H9 (cell line): ENCODE measurements around the gene TPM2. TPM values are rescaled to one million over a fixed set of nuclear protein-coding genes. Genes with fewer than 3 reads are reported as not detected.
"Not testable (repeated sequence)": the region's sequence is repeated elsewhere in the genome, so short reads cannot be mapped to it uniquely, and the experiment has no call there.

Experiments used
- DNase-seq: peaks from one replicate; pipeline ENCODE4 v3.0.0-alpha.2; 2017
- H2AFZ ChIP-seq: one replicate; pipeline ENCODE4 v1.6.1; 2013; ENCODE audit warnings: mild to moderate bottlenecking, low read length, control low read depth, moderate library complexity
- H2AK5ac ChIP-seq: 2 replicates; pipeline ENCODE4 v1.6.1; 2013; ENCODE audit warnings: low read length, control low read depth, mixed read lengths; ENCODE audit not compliant: insufficient read length
- H2BK120ac ChIP-seq: one replicate; pipeline ENCODE4 v1.6.1; 2013; ENCODE audit warnings: low read depth, mild to moderate bottlenecking, low read length, control low read depth, inconsistent platforms; ENCODE audit not compliant: poor library complexity, severe bottlenecking
- H2BK12ac ChIP-seq: 2 replicates; pipeline ENCODE4 v1.6.1; 2013; ENCODE audit warnings: low read length, control low read depth, mixed read lengths, low read depth; ENCODE audit not compliant: insufficient read length
- H2BK15ac ChIP-seq: 2 replicates; pipeline ENCODE4 v1.6.1; 2013; ENCODE audit warnings: low read depth, low read length, control low read depth
- H2BK20ac ChIP-seq: one replicate; pipeline ENCODE4 v1.6.1; 2013; ENCODE audit warnings: low read depth, mild to moderate bottlenecking, low read length, control low read depth, inconsistent platforms; ENCODE audit not compliant: poor library complexity, severe bottlenecking
- H2BK5ac ChIP-seq: 2 replicates; pipeline ENCODE4 v1.6.1; 2013; ENCODE audit warnings: low read length, control low read depth, mixed read lengths; ENCODE audit not compliant: insufficient read length
- H3K14ac ChIP-seq: 2 replicates; pipeline ENCODE4 v1.6.1; 2013; ENCODE audit warnings: low read length, control low read depth; ENCODE audit not compliant: insufficient read depth
- H3K18ac ChIP-seq: 2 replicates; pipeline ENCODE4 v1.6.1; 2013; ENCODE audit warnings: low read depth, mild to moderate bottlenecking, mixed read lengths, low read length, control low read depth; ENCODE audit not compliant: insufficient read length
- H3K23ac ChIP-seq: 2 replicates; pipeline ENCODE4 v1.6.1; 2013; ENCODE audit warnings: low read length, control low read depth, mixed read lengths, low read depth; ENCODE audit not compliant: insufficient read length
- H3K23me2 ChIP-seq: 2 replicates; pipeline ENCODE4 v1.6.1; 2013; ENCODE audit warnings: low read depth, mild to moderate bottlenecking, mixed read lengths, low read length, control low read depth; ENCODE audit not compliant: insufficient read length, poor library complexity, severe bottlenecking
- H3K27ac ChIP-seq: 2 replicates; pipeline ENCODE4 v1.5.1; 2013; ENCODE audit warnings: low read length, control low read depth, mixed read lengths, low read depth; ENCODE audit not compliant: insufficient read length
- H3K27me3 ChIP-seq: 2 replicates; pipeline ENCODE4 v1.6.1; 2013; ENCODE audit warnings: low read length, control low read depth, inconsistent platforms; ENCODE audit not compliant: insufficient read depth
- H3K4ac ChIP-seq: 2 replicates; pipeline ENCODE4 v1.6.1; 2013; ENCODE audit warnings: low read depth, mild to moderate bottlenecking, control low read depth, inconsistent platforms, low read length, moderate library complexity
- H3K4me1 ChIP-seq: 2 replicates; pipeline ENCODE4 v1.6.1; 2013; ENCODE audit warnings: low read length, control low read depth, inconsistent platforms; ENCODE audit not compliant: insufficient read depth
- H3K4me2 ChIP-seq: 2 replicates; pipeline ENCODE4 v1.6.1; 2013; ENCODE audit warnings: low read length, control low read depth, mixed read lengths; ENCODE audit not compliant: insufficient read length, insufficient read depth
- H3K56ac ChIP-seq: 2 replicates; pipeline ENCODE4 v1.6.1; 2013; ENCODE audit warnings: low read depth, mild to moderate bottlenecking, mixed read lengths, low read length, control low read depth; ENCODE audit not compliant: insufficient read length
- H3K79me1 ChIP-seq: 2 replicates; pipeline ENCODE4 v1.6.1; 2013; ENCODE audit warnings: low read depth, mild to moderate bottlenecking, moderate library complexity, low read length, control low read depth, inconsistent platforms; ENCODE audit not compliant: insufficient read depth, poor library complexity, severe bottlenecking
- H3K79me2 ChIP-seq: 2 replicates; pipeline ENCODE4 v1.6.1; 2013; ENCODE audit warnings: low read length, control low read depth, inconsistent platforms; ENCODE audit not compliant: insufficient read depth
- H3K9ac ChIP-seq: 2 replicates; pipeline ENCODE4 v1.6.1; 2013; ENCODE audit warnings: low read length, control low read depth, mixed read lengths; ENCODE audit not compliant: insufficient read length; ENCODE audit errors: extremely low read depth
- H3K9me3 ChIP-seq: one replicate; pipeline ENCODE4 v1.6.1; 2013; ENCODE audit warnings: low read depth, low read length, inconsistent platforms; ENCODE audit not compliant: control insufficient read depth
- H3T11ph ChIP-seq: one replicate; pipeline ENCODE4 v1.6.1; 2013; ENCODE audit warnings: mild to moderate bottlenecking, low read length, control low read depth, inconsistent platforms
- H4K20me1 ChIP-seq: one replicate; pipeline ENCODE4 v1.6.1; 2013; ENCODE audit not compliant: control insufficient read depth, insufficient read length, insufficient read depth
- H4K5ac ChIP-seq: 2 replicates; pipeline ENCODE4 v1.6.1; 2013; ENCODE audit warnings: low read depth, mild to moderate bottlenecking, mixed read lengths, low read length, control low read depth; ENCODE audit not compliant: insufficient read length
- H4K8ac ChIP-seq: replicated peaks from 2 replicates; pipeline ENCODE4 v1.6.1; 2013; ENCODE audit warnings: low read length, control low read depth, mixed read lengths, low read depth; ENCODE audit not compliant: insufficient read length
- H4K91ac ChIP-seq: 2 replicates; pipeline ENCODE4 v1.6.1; 2013; ENCODE audit warnings: low read depth, mild to moderate bottlenecking, moderate library complexity, mixed read lengths, low read length, control low read depth; ENCODE audit not compliant: insufficient read length
- H3K27ac Mint-ChIP-seq, 3 experiments: 2 replicates in 2 of 3; 3 replicates in 1 of 3; pipeline ENCODE4 v1.8.0; 2020 to 2021; ENCODE audit warnings: mixed read lengths in 3 of 3, mild to moderate bottlenecking in 1 of 3, moderate library complexity in 1 of 3
- H3K27me3 Mint-ChIP-seq: 2 replicates; pipeline ENCODE4 v1.8.0; 2021; ENCODE audit warnings: low read depth, mild to moderate bottlenecking, moderate library complexity, mixed read lengths
- H3K36me3 Mint-ChIP-seq, 3 experiments: 2 replicates in 2 of 3; 3 replicates in 1 of 3; pipeline ENCODE4 v1.8.0; 2020 to 2021; ENCODE audit warnings: low read depth in 3 of 3, mixed read lengths in 3 of 3; ENCODE audit not compliant: insufficient read depth in 1 of 3
- H3K4me1 Mint-ChIP-seq, 2 experiments: 2 replicates each; pipeline ENCODE4 v1.8.0; 2020; ENCODE audit warnings: mixed read lengths in 2 of 2
- H3K4me3 Mint-ChIP-seq, 2 experiments: 2 replicates in 1 of 2; 3 replicates in 1 of 2; pipeline ENCODE4 v1.8.0; 2020 to 2021; ENCODE audit warnings: mild to moderate bottlenecking in 2 of 2, mixed read lengths in 2 of 2, moderate library complexity in 1 of 2
- H3K9me3 Mint-ChIP-seq, 2 experiments: 2 replicates in 1 of 2; 3 replicates in 1 of 2; pipeline ENCODE4 v1.8.0; 2020; ENCODE audit warnings: mild to moderate bottlenecking in 2 of 2, mixed read lengths in 2 of 2, moderate library complexity in 1 of 2
- WGBS: extraction: QIAGEN DNeasy Blood & Tissue Kit; methylation state at CpG from one replicate; pipeline ENCODE4 v1.1.7; 2013; ENCODE audit warnings: missing lambda C conversion rate, low lambda C conversion rate, mixed read lengths; ENCODE audit not compliant: insufficient read length; ENCODE audit errors: extremely low coverage; 5-methylcytosine and 5-hydroxymethylcytosine counted together
- total RNA-seq: library from RNA; stranded (reverse); gene quantifications from 2 replicates; pipeline ENCODE4 v1.2.1, GENCODE V29; 2021
- TF ChIP-seq, protein P1 (sequence below): fragments of 200-600 bp; sonication (generic); conservative IDR thresholded peaks from 3 replicates; pipeline ENCODE4 v1.8.0; 2021; ENCODE audit warnings: antibody characterized with exemption, mild to moderate bottlenecking

TPM2 gene
- total RNA-seq, 1 experiment from 2014 or later, result 225 TPM

DNA sequence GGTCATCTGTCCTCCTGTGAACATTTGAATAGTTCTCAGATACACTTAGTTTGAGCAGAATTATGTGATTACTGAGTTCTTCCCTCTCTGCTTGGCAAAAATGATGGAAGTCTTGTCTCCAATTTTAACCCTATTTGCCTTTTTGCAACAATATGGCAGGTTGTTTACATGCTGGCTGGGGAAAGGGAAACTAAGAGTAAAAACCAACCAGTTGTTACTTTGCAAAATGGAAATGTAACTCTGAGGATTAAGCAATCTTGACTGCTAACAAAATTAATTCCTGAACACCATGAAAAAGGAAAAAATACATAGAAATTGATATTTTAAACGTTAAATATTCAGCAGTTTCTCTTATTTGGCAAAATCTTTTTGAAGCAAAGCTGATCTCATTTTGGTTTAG, 50.1 kb downstream of the TPM2 start:
- Histone ChIP-seq H3K23me2 (no peaks in the 10 kb centered on the region), H3K18ac (no peak overlapping the region), H3K4me1 (no peaks in the 10 kb centered on the region), H3K9ac (no peak overlapping the region), H4K20me1 (no peaks in the 10 kb centered on the region), H3K23ac (no peak overlapping the region), H3K9me3 (no peaks in the 10 kb centered on the region), H3K27me3 (no peaks in the 10 kb centered on the region), H4K5ac (no peak overlapping the region), H4K91ac (no peak overlapping the region), H2BK120ac (no peak overlapping the region), H3K4me2 (no peak overlapping the region), H2BK12ac (no peak overlapping the region), H2BK5ac (no peak overlapping the region), H2AK5ac (no peak overlapping the region), H2AFZ (no peak overlapping the region), H3T11ph (no peak overlapping the region), H3K79me1 (no peaks in the 10 kb centered on the region), H3K4ac (no peak overlapping the region), H4K8ac (no peak overlapping the region), H2BK15ac (no peak overlapping the region), H2BK20ac (no peak overlapping the region), H3K27ac (no peak overlapping the region), H3K14ac (no peak overlapping the region), H3K56ac (no peak overlapping the region), H3K79me2 (no peaks in the 10 kb centered on the region)
- no peak for DNase-seq
- no peak overlapping the region for H3K27ac Mint-ChIP-seq
- H3K4me3 Mint-ChIP-seq, result no peak overlapping the region
- H3K27me3 Mint-ChIP-seq, result peaks cover 10% of the 10 kb centered on the region
- TF ChIP-seq, protein P1, sequence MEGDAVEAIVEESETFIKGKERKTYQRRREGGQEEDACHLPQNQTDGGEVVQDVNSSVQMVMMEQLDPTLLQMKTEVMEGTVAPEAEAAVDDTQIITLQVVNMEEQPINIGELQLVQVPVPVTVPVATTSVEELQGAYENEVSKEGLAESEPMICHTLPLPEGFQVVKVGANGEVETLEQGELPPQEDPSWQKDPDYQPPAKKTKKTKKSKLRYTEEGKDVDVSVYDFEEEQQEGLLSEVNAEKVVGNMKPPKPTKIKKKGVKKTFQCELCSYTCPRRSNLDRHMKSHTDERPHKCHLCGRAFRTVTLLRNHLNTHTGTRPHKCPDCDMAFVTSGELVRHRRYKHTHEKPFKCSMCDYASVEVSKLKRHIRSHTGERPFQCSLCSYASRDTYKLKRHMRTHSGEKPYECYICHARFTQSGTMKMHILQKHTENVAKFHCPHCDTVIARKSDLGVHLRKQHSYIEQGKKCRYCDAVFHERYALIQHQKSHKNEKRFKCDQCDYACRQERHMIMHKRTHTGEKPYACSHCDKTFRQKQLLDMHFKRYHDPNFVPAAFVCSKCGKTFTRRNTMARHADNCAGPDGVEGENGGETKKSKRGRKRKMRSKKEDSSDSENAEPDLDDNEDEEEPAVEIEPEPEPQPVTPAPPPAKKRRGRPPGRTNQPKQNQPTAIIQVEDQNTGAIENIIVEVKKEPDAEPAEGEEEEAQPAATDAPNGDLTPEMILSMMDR, result no peak
- peaks cover 4 to 16% of the 10 kb centered on the region in 2 experiments; a peak in 4 of 5 replicates for H3K9me3 Mint-ChIP-seq
- peaks cover 9 to 16% (median 12%) of the 10 kb centered on the region in 3 experiments for H3K36me3 Mint-ChIP-seq
- H3K4me1 Mint-ChIP-seq, result no peaks in the 10 kb centered on the region
- no CpG with 5 or more reads among the region's 1 CpG for WGBS

DNA sequence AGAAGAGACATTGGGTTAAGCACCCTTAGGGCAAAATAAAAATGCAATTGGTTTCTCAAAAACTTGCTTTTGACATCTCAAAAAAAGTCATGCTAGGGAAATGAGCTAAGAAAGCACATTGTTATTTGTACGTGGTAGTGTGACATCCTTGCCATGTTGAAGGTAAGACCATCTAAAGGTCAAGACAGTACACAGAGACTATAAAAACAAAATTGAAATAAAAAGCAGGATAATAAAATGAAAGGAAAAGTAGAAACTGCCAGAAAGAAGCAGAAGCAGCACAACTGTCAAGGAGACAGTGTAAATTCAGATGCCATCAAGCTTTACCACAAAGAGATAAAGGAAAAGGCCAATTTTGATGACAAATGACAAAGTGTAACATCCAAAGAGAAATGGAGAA, 50.5 kb downstream of the TPM2 start:
- H3K79me2 ChIP-seq, result not testable (repeated sequence)

More for the DNA sequence above, 50.5 kb downstream of the TPM2 start:
- not testable (repeated sequence) for H3K23me2 ChIP-seq, H3K4ac ChIP-seq, H4K20me1 ChIP-seq, H3K27ac Mint-ChIP-seq, H4K91ac ChIP-seq, H3K4me1 ChIP-seq, H3K79me1 ChIP-seq, H3K14ac ChIP-seq, H3K18ac ChIP-seq, H2BK120ac ChIP-seq, H3K9ac ChIP-seq, H2BK15ac ChIP-seq, H3K4me1 Mint-ChIP-seq, H4K8ac ChIP-seq, H3K9me3 ChIP-seq, H3K56ac ChIP-seq, H2BK20ac ChIP-seq, H3K4me3 Mint-ChIP-seq, H3K27ac ChIP-seq, H3K23ac ChIP-seq, DNase-seq, H3K4me2 ChIP-seq, H3K27me3 ChIP-seq, H2BK5ac ChIP-seq, H2AK5ac ChIP-seq, H4K5ac ChIP-seq, H2BK12ac ChIP-seq, H3T11ph ChIP-seq, H3K27me3 Mint-ChIP-seq, H2AFZ ChIP-seq
- Mint-ChIP-seq H3K9me3 (peaks cover 4 to 16% of the 10 kb centered on the region in 2 experiments; a peak in 4 of 5 replicates), H3K36me3 (peaks cover 9 to 16% (median 12%) of the 10 kb centered on the region in 3 experiments)
- no CpG with 5 or more reads among the region's 1 CpG for WGBS
